Esophagus squamous epithelium (tissue), 4 donors: ENCODE measurements around the gene DTX2.
"Not testable (repeated sequence)": the region's sequence is repeated elsewhere in the genome, so short reads cannot be mapped to it uniquely, and the experiment has no call there.

Experiments used
- POLR2A ChIP-seq, 4 donors: fragments of 450-650 bp; IDR thresholded peaks; one replicate each; pipeline ENCODE4 v1.6.1; 2017; ENCODE audit warnings: antibody characterized with exemption in 4 of 4, mild to moderate bottlenecking in 4 of 4, moderate library complexity in 3 of 4
- TF ChIP-seq, protein P1 (sequence below), 6 experiments: fragments of 450-650 bp in 4 of 6; fragments of 200-600 bp in 2 of 6; sonication (generic) in 2 of 6; IDR thresholded peaks; one replicate each; pipeline ENCODE4 v1.5.1; 2016 to 2019; ENCODE audit warnings: antibody characterized with exemption in 6 of 6, mild to moderate bottlenecking in 4 of 6, moderate library complexity in 4 of 6

DNA sequence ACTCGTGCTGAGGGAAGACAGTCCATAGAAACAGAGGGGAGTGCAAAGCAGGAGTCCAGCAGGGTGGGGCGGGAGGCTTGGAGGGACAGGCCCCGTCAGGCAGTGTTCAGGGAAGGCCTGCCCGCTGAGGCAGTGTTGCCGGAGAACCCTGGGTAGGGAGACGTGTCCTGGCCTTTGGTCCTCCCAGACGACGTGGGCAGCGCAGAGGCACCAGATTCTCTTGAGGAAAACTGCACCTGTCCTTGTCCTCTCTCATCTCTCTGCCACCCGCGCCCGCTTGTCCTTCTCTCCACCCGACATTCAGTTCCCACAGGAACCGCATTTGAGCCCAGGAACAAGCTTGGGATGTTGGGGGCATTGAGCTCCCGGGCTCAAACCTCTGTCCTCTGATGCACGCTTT is 34.2 kb downstream of the DTX2 start:
- TF ChIP-seq, protein P1, sequence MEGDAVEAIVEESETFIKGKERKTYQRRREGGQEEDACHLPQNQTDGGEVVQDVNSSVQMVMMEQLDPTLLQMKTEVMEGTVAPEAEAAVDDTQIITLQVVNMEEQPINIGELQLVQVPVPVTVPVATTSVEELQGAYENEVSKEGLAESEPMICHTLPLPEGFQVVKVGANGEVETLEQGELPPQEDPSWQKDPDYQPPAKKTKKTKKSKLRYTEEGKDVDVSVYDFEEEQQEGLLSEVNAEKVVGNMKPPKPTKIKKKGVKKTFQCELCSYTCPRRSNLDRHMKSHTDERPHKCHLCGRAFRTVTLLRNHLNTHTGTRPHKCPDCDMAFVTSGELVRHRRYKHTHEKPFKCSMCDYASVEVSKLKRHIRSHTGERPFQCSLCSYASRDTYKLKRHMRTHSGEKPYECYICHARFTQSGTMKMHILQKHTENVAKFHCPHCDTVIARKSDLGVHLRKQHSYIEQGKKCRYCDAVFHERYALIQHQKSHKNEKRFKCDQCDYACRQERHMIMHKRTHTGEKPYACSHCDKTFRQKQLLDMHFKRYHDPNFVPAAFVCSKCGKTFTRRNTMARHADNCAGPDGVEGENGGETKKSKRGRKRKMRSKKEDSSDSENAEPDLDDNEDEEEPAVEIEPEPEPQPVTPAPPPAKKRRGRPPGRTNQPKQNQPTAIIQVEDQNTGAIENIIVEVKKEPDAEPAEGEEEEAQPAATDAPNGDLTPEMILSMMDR (IDR thresholded peaks at IDR 0.05): not testable (repeated sequence)
- TF ChIP-seq POLR2A (IDR thresholded peaks at IDR 0.05): not testable (repeated sequence)
